GM18519 (cell line): ENCODE data around the gene PBX1.
A peak's percentile ranks its signal among the peaks of the same experiment; 100 is the strongest.

Source experiments
- ATAC-seq: cut with Tn5 transposase; IDR thresholded peaks from one replicate; pipeline ENCODE4 v1.9.1; 2021; ENCODE audit warnings: mild to moderate bottlenecking, moderate library complexity; ENCODE audit not compliant: unreplicated experiment, low FRiP score

The PBX1 gene

DNA sequence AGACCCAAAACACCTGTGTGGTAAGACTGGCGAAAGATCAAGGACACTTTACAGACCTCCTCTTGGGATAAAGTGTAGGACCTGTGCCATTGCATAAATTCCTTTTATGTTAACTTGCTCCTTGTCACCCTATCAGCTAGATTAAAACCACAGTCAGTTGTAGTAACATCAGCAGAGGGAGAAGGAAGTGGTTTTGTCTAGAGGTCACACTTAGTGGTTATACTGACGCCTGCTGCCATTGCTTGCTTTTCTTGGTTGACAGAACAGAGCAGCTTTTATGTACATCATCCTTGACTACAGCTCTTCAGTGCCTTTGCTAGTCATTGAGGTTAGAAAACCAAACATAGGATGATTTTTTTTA, 101.4 kb downstream of the PBX1 start:
- peak; percentile 87 for ATAC-seq

DNA sequence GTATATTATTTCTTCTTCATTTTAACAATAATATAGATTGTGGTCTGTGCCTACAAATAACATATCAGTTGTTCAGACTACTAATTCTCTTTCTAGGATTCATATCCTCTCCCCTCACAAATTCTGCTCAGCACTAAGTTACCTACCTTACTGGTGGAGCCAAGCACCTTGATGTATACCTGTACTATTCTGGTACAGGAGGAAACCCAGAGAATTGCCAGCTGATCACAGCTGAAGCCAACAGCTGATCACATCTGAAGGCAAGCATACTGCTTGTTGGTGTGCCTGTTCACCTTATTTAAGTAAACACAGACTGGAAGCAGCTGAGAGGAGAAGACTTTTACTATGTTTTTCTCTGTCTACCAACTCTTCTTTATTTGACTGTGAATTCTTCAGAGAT, 101.8 kb downstream of the PBX1 start:
- no peak for ATAC-seq

DNA sequence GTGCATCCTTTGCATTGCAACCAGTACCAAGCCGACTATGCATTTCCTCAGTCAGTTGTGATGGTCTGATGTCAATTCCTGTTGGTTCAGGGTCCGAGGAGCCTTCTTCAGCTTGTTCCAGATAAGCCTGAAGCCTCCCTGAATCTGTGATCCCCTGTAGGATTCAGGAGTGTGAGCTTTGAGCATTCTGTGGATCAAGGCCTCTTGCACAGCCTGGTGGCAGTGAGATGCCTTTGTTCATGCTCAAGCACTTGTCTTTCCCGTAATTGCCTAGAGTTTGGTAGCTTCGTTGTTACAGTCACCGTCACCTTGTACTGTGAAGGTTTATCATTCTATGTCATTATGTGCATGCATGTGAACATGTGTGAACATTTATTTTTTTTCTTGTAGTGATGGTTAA, 103.5 kb downstream of the PBX1 start:
- no peak for ATAC-seq

DNA sequence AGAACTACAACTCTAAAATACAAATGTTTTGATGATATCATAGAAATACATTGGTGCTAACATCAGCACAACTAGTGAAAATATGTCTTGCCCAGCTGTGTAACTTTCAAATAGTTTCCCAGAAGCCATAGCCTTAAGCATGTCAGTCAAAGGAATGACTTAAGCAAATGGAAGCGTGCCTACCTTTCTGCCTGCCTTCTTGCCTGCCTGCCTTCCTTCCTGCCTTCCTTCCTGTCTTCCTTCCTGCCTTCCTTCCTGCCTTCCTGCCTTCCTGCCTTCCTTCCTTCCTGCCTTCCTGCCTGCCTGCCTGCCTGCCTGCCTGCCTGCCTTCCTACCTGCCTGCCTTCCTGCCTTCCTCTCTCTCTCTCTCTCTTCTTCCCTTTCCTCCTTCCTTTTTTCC, 104.0 kb downstream of the PBX1 start:
- ATAC-seq: no peak

DNA sequence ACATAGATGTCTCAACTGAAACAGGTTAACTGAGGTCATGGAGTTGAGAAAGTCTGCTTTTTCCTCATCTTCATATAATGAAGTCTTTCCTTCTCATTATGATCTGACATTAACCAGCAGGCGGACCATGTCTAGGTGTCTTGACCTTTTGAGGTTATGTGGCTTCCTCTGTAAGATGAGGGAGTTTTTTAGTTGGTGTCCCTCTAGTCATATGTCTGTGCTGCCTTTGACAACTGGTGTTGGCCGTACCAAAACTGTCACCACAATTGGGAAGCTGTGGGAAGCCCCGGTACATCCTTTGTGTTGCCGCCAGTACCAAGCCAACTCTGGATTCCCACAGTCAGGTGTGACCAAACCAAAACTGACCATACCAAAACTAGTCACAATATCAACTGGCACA, 105.1 kb downstream of the PBX1 start:
- ATAC-seq: no peak

DNA sequence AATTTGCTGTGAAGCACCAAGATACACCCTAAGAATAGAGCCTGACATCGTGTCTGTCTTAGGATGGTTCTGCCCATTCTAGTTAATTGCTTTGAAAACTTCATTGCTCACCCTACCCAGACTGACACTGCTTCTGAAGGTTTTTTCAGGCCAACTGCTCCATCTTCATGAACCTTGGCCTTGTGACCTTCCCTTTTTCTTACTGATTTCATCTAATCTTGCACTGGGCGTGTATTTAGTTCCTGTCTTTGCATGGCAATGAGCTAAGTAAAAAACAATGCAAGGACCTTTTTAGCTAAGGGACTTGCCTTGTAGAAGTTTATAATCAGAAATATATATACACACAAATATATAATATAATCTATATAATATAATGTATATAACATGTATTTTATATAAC, 108.0 kb downstream of the PBX1 start:
- ATAC-seq: no peak

DNA sequence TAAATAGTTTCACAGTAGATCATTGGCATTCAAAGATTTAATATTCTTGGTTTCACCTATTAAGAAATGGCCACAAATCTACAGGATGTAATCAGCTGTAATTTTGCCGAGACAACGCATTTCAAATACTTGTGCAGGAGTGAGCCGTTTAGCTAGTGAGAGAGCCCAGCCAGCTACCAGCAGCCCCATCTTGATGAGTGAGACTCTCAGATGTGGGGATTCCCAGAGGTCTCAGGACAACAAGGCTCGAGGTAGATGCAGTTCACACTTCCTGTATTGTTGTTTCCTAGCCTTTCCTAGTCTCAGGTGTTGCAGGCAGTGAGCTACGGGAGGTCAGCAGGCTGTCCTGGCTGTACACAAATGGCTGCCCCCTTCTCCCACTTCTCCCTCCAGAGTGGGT, 108.6 kb downstream of the PBX1 start:
- no peak for ATAC-seq

DNA sequence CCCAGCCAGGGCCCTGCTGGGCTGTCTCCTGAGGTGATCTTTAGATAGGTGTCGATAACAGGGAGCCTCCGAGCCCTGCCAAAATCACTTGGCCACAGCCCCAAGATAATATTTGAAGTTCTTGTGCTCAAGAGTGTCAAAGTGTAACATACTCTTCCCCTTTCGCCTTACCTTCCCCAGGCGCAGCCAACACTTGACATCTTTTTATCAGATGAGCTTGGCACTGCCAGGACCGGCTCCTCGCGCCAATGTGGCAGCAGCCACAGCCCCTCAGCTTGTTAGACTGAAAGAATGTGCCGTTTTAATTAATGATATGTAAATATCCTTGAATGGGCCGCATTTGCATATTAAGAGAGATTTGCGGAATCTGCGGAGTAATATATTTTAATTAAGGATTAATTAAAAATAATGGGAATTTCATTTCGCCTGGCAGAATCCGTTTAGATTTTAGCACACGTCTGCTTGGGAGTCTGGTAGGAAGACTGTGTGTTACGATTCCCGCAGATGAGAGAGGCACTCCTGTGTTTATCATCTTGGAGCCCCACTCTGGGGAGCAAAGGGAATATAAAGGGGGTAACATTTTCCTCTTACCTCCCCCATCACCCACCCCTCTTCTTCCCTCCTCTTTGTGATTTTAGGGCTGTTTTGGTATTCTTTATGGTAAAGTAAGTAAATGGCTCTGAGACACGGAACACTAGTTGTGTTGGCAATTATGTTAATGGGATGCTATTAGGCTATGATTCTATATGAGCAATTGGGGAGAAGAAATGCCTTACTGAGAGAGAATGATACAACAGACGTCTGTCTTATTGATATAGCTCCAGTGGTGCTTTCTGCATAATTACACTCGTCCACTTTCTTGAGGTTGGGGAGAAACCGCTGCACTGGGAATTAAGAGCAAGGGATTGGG, 109.8 kb downstream of the PBX1 start:
- no peak for ATAC-seq

DNA sequence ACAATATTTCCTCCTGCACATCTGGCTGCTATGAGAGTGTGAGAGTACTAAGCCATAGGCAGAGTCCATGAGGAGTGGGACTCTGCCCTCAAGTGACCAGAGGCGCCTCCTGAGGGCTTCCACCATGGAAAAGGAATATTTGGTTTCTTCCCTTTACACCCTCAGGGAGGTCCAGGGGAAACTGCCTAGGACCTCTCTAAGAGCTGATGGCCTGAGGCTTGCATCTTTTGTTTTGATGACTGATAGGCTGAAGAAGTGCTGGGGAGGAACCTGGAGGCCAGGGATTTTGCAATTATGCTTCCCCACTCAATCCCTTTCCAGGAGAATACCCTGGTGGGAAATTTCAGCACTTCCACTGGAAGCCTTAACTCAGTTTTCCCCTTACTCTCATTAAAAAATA, 111.0 kb downstream of the PBX1 start:
- ATAC-seq: no peak

DNA sequence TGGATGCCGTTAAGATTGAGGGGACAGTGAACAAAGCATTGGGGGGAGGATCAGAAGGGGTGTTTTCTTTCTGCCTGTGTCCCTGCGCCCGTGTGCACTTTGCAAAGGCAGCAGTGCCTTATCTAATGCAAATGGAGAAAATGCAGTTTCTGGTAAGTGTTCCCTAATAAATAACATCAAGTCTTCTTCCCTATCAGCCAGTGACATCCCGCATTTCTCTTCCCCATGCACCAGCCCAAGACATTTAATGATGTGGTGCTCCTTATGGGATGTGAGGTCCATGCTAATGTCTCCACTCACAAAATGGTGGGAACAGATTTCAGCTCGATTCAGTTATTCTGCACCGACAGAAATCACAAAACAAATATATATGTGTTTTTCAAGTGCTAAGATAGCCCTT, 111.8 kb downstream of the PBX1 start:
- ATAC-seq: no peak

DNA sequence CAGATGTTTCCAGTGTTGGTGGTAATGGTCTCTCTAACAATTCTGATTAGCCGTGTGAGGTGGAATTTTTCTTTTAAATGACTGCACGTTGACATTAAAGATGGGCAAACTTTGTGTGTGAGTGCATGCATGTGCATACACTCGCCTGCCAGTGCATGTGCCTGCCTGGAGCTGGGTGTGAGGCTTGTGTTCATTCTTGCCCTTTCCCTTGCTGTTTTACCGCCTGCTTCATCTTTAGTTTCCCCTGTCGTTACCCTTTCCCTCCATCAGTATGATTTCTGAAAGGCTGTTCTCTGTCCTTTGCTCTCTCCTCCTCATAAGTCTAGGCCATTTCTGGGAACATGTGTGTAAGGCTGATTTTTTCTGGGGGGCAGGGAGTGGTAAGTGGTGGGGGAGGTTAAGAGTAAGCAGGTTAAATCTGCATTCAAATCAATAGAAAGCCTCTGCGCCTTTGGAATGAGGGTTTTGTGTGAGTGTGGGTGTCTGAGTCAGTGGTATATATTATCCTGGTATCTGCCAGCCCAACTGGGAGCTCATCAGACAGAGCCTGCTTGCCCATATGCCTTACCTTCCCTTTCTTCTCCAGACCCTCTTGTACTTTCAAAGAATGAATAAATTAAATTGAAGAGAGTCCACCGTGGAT, 112.5 kb downstream of the PBX1 start:
- ATAC-seq: no peak

DNA sequence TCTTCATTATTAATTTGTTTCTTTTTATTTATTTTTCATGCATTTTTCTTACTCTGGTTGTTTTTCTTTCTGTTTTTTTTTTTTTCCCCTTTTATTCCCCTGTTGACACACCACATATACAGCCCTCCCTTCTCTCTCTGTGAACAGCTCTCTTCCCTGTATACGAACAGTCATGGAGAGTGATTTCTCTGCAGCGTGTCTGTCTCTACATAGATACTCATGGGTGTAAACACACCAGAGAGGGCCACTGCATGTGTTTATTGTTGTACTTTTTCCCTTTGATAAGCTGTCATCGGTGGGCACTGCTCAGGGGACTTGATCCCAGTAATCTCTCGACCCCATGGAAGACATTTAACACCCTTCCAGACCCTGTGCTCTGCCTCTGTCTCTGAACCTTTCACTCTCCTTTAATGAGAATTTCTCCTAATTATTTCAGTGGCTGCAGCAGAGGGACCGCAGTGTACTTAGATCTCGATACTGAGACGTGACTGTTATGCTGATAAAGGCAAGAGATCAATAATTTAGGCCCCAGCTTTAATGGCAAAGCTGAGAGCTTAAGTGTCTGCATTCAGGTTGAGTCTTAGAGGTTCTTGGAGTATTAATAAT, 113.1 kb downstream of the PBX1 start:
- no peak for ATAC-seq

DNA sequence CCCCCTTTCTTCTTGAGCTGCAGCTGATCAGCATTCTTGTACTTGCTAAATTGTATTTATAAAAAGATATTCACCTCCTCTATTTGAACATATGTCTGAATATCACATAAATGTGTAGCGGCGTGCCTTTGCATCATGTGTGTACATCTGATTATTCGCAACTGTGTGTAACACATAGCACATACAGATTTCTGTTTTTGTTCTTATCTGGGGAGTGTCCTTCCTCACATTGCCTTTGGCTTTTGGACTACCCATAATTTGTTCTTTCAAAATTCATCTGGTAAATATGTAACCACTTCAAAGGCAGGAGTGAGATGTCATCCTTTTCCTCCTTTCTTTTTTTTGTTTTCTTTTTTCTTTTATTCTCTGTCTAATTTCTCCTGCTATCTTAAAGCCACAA, 113.6 kb downstream of the PBX1 start:
- no peak for ATAC-seq

DNA sequence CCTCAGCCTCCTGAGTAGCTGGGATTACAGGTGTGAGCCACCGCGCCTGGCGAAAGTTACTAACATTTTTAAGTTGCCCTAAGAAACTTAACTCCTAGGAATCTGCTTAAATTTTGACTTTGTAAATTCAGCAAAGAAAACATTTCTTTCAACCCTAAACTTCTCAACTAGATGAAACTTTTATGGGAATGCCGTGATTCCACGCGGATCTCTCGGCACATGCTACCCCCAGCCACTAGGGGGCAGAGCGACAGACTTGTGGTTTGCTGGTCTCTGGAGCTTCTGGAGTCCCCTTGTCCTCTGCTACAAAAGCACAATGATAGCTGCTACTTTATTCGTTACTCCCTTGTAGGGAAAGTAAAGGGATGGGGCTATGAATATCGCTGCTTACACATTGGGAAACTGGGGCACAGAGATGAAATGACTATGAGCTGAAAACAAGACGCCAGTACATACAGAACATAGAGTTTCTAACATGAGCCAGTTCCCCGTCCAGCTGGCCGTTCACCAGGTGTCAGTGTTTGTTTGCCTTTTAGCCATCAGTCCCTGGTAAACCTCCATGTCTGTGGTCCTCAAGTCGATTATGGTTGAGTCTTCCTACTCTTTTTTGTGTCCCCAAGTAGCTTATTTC, 114.7 kb downstream of the PBX1 start:
- ATAC-seq: no peak

DNA sequence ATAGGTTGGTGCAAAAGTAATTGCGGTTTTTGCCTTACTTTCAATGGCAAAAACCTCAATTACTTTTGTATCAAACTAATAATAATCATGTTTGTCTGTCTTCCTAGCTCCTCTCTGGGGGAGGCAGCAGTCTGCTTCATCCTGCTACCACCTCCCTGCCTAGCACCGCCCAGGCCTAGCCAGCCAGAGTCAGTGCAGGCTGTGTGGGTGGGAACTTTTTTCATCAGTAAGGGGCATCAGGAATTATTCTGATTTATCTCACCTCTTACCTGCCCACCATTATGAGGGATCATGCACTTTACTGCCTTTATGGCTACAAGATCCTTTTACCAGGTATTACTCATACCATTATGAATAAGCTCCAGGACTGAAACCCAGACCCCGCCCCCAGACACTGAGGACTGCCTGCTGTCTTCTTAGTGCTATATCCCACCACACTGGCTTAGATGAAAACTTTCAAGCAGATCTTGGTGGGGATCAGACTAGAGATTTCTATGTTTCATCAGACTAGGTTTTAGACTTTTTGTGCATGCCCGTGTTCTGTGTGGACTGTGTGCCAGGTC, 116.4 kb downstream of the PBX1 start:
- no peak for ATAC-seq

DNA sequence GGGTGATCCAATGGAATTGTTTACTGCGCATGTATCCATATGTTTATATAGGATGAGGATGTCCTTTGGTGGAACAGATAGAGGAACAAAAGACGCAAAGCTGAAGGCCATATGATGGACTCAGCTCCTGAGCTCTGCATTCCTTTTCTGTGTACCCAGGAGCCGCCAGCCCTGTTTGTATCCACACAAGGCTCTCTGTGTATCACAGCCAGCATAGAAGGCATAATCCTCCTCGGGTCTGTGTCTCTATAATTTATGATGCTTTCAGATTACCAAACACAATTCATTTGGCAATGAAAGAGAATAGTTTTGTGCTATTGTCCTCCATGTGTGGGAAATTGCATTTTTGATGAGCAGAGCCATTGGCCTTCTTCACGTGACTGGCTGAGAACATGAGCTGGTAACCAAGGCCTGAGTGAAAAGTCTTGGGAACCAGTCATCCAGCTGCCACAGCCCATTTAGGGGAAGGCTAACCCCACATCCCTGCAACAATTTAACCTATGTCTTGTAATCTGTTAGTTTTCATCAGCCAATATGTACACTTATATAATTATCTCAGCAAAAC, 119.2 kb downstream of the PBX1 start:
- ATAC-seq: no peak

DNA sequence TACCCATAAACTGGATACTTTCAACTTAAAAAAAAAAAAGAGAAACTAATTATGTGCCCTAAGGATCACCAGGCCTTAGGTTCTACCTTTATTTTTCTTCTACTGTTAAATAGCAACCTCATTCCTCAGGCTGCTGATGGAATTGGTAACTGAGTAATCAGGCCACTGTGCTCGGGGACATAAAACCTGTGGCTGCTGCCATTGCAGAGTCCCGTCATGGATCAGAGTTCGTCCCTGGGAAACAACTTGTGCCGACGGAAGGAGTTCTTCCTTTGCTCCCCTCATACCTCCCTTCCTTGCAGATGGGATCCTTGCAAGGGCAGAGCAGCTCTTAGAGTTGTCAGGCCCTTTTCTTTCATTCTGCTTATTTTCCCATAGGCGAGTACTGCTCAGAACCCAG, 123.6 kb downstream of the PBX1 start:
- ATAC-seq: no peak

DNA sequence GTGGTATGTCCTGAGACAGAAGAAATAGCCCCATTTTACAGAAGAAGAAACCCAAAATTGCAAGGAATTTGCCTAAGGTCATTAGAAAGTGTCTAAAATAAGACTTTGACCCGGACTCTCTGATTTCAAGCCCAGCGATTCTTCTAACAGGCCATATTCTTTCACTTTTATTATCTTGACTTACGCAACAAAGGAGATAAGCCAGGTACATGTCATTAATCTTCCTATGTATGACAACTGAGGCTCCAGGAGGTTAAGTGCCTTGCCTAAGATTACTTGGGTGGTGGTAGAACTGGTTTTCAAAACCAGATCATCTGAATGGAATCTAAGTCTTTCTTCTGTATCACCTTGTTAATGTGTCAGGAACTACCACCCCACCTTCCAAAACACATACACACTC, 124.3 kb downstream of the PBX1 start:
- no peak for ATAC-seq

DNA sequence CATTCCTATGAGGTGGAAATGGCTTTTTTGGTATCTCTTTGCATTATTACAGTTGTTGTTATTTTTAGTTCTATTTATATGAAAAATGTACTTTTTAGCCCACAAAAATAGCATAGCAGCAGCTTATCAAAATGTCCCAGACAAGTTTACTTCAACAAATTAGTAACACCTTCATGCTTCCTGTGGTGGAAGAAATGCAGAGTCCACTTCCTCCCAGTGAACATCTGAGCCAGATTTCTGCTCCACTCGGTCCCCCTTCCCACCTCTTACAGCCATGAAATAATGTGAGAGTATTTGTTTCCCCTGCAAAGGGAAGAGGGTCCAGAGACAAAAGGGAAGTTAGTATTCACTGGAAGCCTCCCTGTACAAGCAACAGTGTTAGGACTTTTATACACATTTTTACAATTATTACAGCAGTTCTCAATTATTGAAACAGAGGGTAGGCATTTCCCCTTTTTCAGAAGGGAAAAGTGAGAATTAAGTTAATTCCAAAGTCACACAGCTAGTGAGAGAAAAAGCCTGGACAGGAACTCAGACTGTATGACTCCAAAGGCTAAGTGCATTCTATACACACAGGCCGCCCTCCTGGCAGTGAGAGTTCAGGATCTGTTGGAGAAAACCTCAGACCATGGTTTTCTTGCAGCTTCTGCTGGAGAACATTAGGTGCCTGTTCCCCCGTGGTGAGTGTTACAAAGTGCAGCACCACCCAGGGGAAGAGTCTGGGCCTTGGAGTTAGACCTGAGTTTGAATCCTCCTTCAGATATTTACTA, 126.5 kb downstream of the PBX1 start:
- no peak for ATAC-seq

DNA sequence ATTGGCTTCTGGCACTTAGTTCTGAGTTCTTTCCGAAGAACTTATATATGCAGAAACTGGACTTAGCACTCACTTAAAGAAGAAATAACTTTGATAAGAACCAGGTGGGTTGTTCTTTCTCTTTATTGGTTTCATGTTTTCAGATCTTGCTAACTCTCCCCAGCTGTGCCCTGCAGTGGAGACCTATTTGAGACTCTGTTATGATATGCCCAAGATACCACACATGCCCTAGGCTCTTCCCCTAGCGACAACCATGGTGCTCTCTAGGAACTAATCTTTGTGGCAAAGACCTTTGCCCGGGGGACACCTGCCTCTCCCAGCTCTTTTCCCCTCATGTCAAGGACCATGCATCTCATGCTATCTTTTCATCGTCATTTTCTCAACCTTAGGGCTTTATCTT, 128.8 kb downstream of the PBX1 start:
- no peak for ATAC-seq
